Neural cell (in vitro differentiated cells): ENCODE measurements around the gene IL31RA. TPM values are rescaled to one million over a fixed set of nuclear protein-coding genes. Genes with fewer than 3 reads are reported as not detected.

Source experiments
- H2AFZ ChIP-seq: fragments of 200-600, 300-800 bp; sonication (generic), shearing (Covaris generic); 2 replicates; pipeline ENCODE4 v1.6.0; 2014; ENCODE audit warnings: low read depth, mild to moderate bottlenecking, antibody characterized with exemption, low read length, moderate library complexity
- H3F3A ChIP-seq: fragments of 200-600 bp; shearing (Covaris generic); 2 replicates; pipeline ENCODE4 v1.6.1; 2016; ENCODE audit warnings: mild to moderate bottlenecking, moderate library complexity, mixed read lengths, antibody characterized with exemption, low read length; ENCODE audit not compliant: insufficient read depth, poor library complexity, severe bottlenecking
- H3K27ac ChIP-seq: fragments of 200-600, 300-800 bp; sonication (generic), shearing (Covaris generic); 2 replicates; pipeline ENCODE4 v1.5.1; 2014; ENCODE audit warnings: mild to moderate bottlenecking, low read length, moderate library complexity
- H3K27me3 ChIP-seq: fragments of 300-800, 200-600 bp; sonication (generic), shearing (Covaris generic); 2 replicates; pipeline ENCODE4 v1.6.0; 2014; ENCODE audit warnings: mild to moderate bottlenecking, low read depth, low read length, moderate library complexity; ENCODE audit not compliant: insufficient read depth
- H3K36me3 ChIP-seq: fragments of 300-800, 200-600 bp; sonication (generic), shearing (Covaris generic); 2 replicates; pipeline ENCODE4 v1.5.1; 2014; ENCODE audit warnings: mild to moderate bottlenecking, antibody characterized with exemption, low read length, moderate library complexity; ENCODE audit not compliant: insufficient read depth
- H3K4me2 ChIP-seq: fragments of 300-800, 200-600 bp; sonication (generic), shearing (Covaris generic); 2 replicates; pipeline ENCODE4 v1.6.0; 2014; ENCODE audit warnings: mild to moderate bottlenecking, low read length
- H3K4me3 ChIP-seq: fragments of 300-800, 200-600 bp; sonication (generic), shearing (Covaris generic); 2 replicates; pipeline ENCODE4 v1.5.1; 2014; ENCODE audit warnings: mild to moderate bottlenecking, low read length, moderate library complexity
- H3K79me2 ChIP-seq: fragments of 200-600 bp; shearing (Covaris generic); replicated peaks from 2 replicates; pipeline ENCODE4 v1.6.0; 2014; ENCODE audit warnings: mild to moderate bottlenecking, low read length, moderate library complexity; ENCODE audit not compliant: insufficient read depth
- H3K9ac ChIP-seq: fragments of 300-800, 200-600 bp; sonication (generic), shearing (Covaris generic); 2 replicates; pipeline ENCODE4 v1.6.1; 2016; ENCODE audit warnings: mild to moderate bottlenecking, low read length, mixed read lengths
- H3K9me2 ChIP-seq: fragments of 200-600 bp; shearing (Covaris generic); 2 replicates; pipeline ENCODE4 v1.6.1; 2016; ENCODE audit warnings: mild to moderate bottlenecking, low read length, mixed read lengths; ENCODE audit not compliant: insufficient read depth
- H3K9me3 ChIP-seq: fragments of 200-600, 300-800 bp; sonication (generic), shearing (Covaris generic); 2 replicates; pipeline ENCODE4 v1.6.1; 2016; ENCODE audit warnings: mild to moderate bottlenecking, mixed run types, low read length, moderate library complexity, mixed read lengths
- H4K20me1 ChIP-seq: fragments of 200-600 bp; shearing (Covaris generic); 2 replicates; pipeline ENCODE4 v1.6.1; 2016; ENCODE audit warnings: mild to moderate bottlenecking, mixed run types; ENCODE audit not compliant: insufficient read depth
- EP300 ChIP-seq: fragments of 450-650 bp; conservative IDR thresholded peaks from 2 replicates; pipeline ENCODE4 v1.6.1; 2014; ENCODE audit warnings: antibody characterized with exemption, mild to moderate bottlenecking, moderate library complexity; ENCODE audit not compliant: poor library complexity, severe bottlenecking
- EZH2 ChIP-seq: fragments of 200-600, 300-800 bp; shearing (Covaris generic), sonication (generic); IDR thresholded peaks from 2 replicates; pipeline ENCODE4 v1.6.1; 2014; ENCODE audit warnings: antibody characterized with exemption, low read length, borderline replicate concordance, mild to moderate bottlenecking; ENCODE audit not compliant: insufficient read depth, poor library complexity, severe bottlenecking
- MXI1 ChIP-seq: fragments of 450-650 bp; conservative IDR thresholded peaks from 2 replicates; pipeline ENCODE4 v1.6.1; 2014; ENCODE audit warnings: antibody characterized with exemption, mild to moderate bottlenecking; ENCODE audit not compliant: poor library complexity, severe bottlenecking
- POLR2AphosphoS5 ChIP-seq: IDR thresholded peaks from 2 replicates; pipeline ENCODE4 v1.6.1; 2012
- RAD21 ChIP-seq: fragments of 450-650 bp; conservative IDR thresholded peaks from 2 replicates; pipeline ENCODE4 v1.6.1; 2014; ENCODE audit warnings: antibody characterized with exemption, mild to moderate bottlenecking, moderate library complexity
- SMC3 ChIP-seq: fragments of 450-650 bp; conservative IDR thresholded peaks from 2 replicates; pipeline ENCODE4 v1.6.1; 2014; ENCODE audit warnings: antibody characterized with exemption, mild to moderate bottlenecking, moderate library complexity; ENCODE audit not compliant: poor library complexity
- TAF1 ChIP-seq: IDR thresholded peaks from 2 replicates; pipeline ENCODE4 v1.6.1; 2012; ENCODE audit warnings: low read depth
- polyA plus RNA-seq: library from polyadenylated mRNA; depleted of rRNA; stranded (reverse); fragments of >200 nt; gene quantifications from 2 replicates; pipeline ENCODE4 v1.2.3, GENCODE V29; 2014
- TF ChIP-seq, protein P1 (sequence below): fragments of 450-650 bp; IDR thresholded peaks from 2 replicates; pipeline ENCODE4 v1.5.1; 2014; ENCODE audit warnings: antibody characterized with exemption, mild to moderate bottlenecking, moderate library complexity; ENCODE audit not compliant: poor library complexity, severe bottlenecking
- TF ChIP-seq, protein P2 (sequence below): IDR thresholded peaks from 2 replicates; pipeline ENCODE4 v1.6.1; 2012; ENCODE audit warnings: borderline replicate concordance

The IL31RA gene
- polyA plus RNA-seq, 1 donor from 2014 or later = not detected

DNA sequence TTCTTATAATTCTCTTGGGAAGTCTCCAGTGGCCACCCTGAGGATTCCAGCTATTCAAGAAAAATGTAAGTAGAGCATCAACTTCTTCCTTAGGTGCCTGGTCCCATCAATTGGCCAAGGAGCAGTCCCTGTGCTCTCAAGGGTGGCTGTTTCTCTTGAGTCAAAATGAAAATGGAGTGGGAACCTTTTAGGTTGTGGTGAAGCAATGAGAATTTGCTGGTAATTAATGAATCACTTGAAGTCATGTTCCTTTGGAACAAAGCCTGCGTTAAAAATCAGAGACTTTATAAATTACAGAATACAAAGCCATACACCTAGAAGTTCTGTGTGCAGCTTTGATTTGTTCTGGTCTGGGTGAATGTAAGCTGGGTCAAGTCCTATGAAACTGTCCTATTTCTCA lies 48.9 kb downstream of the IL31RA start:
- Histone ChIP-seq H2AFZ (no peak overlapping the region), H3K9me3 (no peaks in the 10 kb centered on the region), H3K36me3 (no peaks in the 10 kb centered on the region), H3K4me3 (no peak overlapping the region), H3K27ac (no peak overlapping the region), H3K9ac (no peak overlapping the region), H3K4me2 (no peak overlapping the region), H3K79me2 (no peaks in the 10 kb centered on the region), H3F3A (no peaks in the 10 kb centered on the region), H3K27me3 (no peaks in the 10 kb centered on the region), H4K20me1 (no peaks in the 10 kb centered on the region), H3K9me2 (no peaks in the 10 kb centered on the region)
- TF ChIP-seq, protein P1, sequence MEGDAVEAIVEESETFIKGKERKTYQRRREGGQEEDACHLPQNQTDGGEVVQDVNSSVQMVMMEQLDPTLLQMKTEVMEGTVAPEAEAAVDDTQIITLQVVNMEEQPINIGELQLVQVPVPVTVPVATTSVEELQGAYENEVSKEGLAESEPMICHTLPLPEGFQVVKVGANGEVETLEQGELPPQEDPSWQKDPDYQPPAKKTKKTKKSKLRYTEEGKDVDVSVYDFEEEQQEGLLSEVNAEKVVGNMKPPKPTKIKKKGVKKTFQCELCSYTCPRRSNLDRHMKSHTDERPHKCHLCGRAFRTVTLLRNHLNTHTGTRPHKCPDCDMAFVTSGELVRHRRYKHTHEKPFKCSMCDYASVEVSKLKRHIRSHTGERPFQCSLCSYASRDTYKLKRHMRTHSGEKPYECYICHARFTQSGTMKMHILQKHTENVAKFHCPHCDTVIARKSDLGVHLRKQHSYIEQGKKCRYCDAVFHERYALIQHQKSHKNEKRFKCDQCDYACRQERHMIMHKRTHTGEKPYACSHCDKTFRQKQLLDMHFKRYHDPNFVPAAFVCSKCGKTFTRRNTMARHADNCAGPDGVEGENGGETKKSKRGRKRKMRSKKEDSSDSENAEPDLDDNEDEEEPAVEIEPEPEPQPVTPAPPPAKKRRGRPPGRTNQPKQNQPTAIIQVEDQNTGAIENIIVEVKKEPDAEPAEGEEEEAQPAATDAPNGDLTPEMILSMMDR = no peak
- no peak for TF ChIP-seq EP300
- TF ChIP-seq, protein P2, sequence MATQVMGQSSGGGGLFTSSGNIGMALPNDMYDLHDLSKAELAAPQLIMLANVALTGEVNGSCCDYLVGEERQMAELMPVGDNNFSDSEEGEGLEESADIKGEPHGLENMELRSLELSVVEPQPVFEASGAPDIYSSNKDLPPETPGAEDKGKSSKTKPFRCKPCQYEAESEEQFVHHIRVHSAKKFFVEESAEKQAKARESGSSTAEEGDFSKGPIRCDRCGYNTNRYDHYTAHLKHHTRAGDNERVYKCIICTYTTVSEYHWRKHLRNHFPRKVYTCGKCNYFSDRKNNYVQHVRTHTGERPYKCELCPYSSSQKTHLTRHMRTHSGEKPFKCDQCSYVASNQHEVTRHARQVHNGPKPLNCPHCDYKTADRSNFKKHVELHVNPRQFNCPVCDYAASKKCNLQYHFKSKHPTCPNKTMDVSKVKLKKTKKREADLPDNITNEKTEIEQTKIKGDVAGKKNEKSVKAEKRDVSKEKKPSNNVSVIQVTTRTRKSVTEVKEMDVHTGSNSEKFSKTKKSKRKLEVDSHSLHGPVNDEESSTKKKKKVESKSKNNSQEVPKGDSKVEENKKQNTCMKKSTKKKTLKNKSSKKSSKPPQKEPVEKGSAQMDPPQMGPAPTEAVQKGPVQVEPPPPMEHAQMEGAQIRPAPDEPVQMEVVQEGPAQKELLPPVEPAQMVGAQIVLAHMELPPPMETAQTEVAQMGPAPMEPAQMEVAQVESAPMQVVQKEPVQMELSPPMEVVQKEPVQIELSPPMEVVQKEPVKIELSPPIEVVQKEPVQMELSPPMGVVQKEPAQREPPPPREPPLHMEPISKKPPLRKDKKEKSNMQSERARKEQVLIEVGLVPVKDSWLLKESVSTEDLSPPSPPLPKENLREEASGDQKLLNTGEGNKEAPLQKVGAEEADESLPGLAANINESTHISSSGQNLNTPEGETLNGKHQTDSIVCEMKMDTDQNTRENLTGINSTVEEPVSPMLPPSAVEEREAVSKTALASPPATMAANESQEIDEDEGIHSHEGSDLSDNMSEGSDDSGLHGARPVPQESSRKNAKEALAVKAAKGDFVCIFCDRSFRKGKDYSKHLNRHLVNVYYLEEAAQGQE = no peak
- no peak for TF ChIP-seq EZH2
- TF ChIP-seq SMC3 = no peak
- no peak for TF ChIP-seq POLR2AphosphoS5
- no peak for TF ChIP-seq MXI1
- TF ChIP-seq RAD21 = no peak
- no peak for TF ChIP-seq TAF1

DNA sequence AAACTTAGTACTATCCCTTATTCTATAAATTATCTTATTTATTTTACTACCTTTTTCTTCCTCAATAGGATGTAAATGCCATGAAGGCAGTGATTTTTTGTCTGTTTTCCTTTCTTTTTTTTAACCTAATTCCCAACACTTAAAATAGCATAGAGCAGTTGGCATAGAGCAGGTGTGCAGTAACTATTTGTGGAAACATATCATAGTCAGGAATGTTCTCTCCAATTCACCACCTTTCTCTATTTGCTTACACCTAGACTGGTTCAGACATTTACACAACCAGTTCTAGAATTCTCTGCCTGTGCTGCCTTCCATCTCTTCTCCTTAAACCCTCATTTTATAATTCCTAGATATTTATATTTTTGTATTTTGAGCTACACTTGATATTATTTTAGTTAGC lies 49.6 kb downstream of the IL31RA start:
- Histone ChIP-seq H3K9ac (no peak overlapping the region), H3K27ac (no peak overlapping the region), H3K36me3 (no peaks in the 10 kb centered on the region), H2AFZ (no peak overlapping the region), H3K9me3 (no peaks in the 10 kb centered on the region), H3K4me2 (no peak overlapping the region), H3F3A (no peaks in the 10 kb centered on the region), H4K20me1 (no peaks in the 10 kb centered on the region), H3K9me2 (no peaks in the 10 kb centered on the region), H3K27me3 (no peaks in the 10 kb centered on the region), H3K4me3 (no peak overlapping the region), H3K79me2 (no peaks in the 10 kb centered on the region)
- no peak for TF ChIP-seq EP300

DNA sequence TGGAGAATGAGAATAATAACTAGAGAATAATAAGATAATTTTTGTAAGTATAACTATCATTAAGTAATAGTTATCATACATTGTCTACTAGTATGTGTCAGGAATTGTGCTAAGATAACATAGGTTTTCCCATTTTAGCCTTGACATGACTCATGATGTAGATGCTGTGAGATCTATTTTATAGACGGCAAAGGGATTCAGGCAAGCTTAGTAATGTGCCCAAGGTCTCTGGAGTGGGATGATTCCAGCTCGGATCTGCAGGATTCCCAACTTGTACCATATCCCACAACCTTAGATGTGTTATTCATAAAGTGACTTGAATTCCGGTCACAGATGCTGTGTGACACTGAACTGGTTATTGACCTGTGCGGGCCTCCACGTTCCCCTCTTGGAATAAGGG lies 51.5 kb downstream of the IL31RA start:
- TF ChIP-seq EZH2 (no peak), MXI1 (no peak), POLR2AphosphoS5 (no peak), EP300 (no peak), SMC3 (no peak), TAF1 (no peak), RAD21 (no peak)
- H4K20me1 ChIP-seq = no peaks in the 10 kb centered on the region
- no peaks in the 10 kb centered on the region for H3F3A ChIP-seq
- no peak overlapping the region for H3K4me3 ChIP-seq
- no peaks in the 10 kb centered on the region for H3K36me3 ChIP-seq
- no peaks in the 10 kb centered on the region for H3K9me3 ChIP-seq
- H3K27me3 ChIP-seq = no peaks in the 10 kb centered on the region
- no peaks in the 10 kb centered on the region for H3K79me2 ChIP-seq
- no peak overlapping the region for H3K4me2 ChIP-seq
- H2AFZ ChIP-seq = no peak overlapping the region
- H3K9ac ChIP-seq = no peak overlapping the region
- no peaks in the 10 kb centered on the region for H3K9me2 ChIP-seq
- no peak overlapping the region for H3K27ac ChIP-seq
